ENCODE data around the gene ZNF367. TPM values are rescaled to one million over a fixed set of nuclear protein-coding genes. Genes with fewer than 3 reads are reported as not detected.

The ZNF367 gene
- total and polyA plus RNA-seq, 2 of the 4 experiments (the other 2 are of a cell fraction): 1.1 to 2.7 TPM

GRCh38 chr9:96420468-96421219, 2.5 kb upstream of the ZNF367 start:
- Histone ChIP-seq H3K56ac (ENCODE audit: extremely low read depth, insufficient read depth, low read length) (no peak overlapping the region; the same call in 1 of the 2 replicates), H2BK120ac (ENCODE audit: low read depth, low read length) (peak overlapping the region; percentile 90), H3K9me3 (ENCODE audit: control insufficient read depth, insufficient read depth, low read length) (no peaks in the 10 kb centered on the region), H2AK9ac (replicated peaks; ENCODE audit: low read depth, low read length, poor library complexity) (no peak overlapping the region), H4K20me1 (ENCODE audit: insufficient read depth, low read length) (no peaks in the 10 kb centered on the region), H2AK5ac (ENCODE audit: low read depth, low read length) (peak overlapping the region; percentile 86), H3K23ac (ENCODE audit: low read depth, low read length) (peak overlapping the region; percentile 76; the same call in 1 of the 2 replicates), H3K18ac (ENCODE audit: low read depth, low read length) (peak overlapping the region; percentile 53; the same call in 1 of the 2 replicates), H4K8ac (ENCODE audit: low read depth in 2 of 2, low read length in 2 of 2) (peak overlapping the region in 1 of 2 experiments; percentile 69; a peak in 2 of 4 replicates), H2AFZ (replicated peaks; ENCODE audit: low read length, poor library complexity) (no peak overlapping the region), H3K4me1 (ENCODE audit: control insufficient read depth, insufficient read depth, low read length) (peaks cover 7% of the 10 kb centered on the region), H3K36me3 (ENCODE audit: control insufficient read depth, insufficient read depth, low read length) (no peaks in the 10 kb centered on the region), H3K27ac (ENCODE audit: insufficient read depth, low read length) (peak overlapping the region; percentile 56; the same call in 1 of the 2 replicates), H4K91ac (ENCODE audit: insufficient read depth, low read depth, low read length) (peak overlapping the region; percentile 69), H3K14ac (replicated peaks; ENCODE audit: low read depth, low read length) (peak overlapping the region; percentile 55), H2BK20ac (ENCODE audit: low read depth, low read length) (peak overlapping the region; percentile 96), H3K4me3 (ENCODE audit: insufficient read depth, low read depth, low read length) (no peak overlapping the region), H3K9me1 (ENCODE audit: insufficient read depth, low read length) (peaks cover 3% of the 10 kb centered on the region; the same call in 1 of the 2 replicates), H3K4ac (ENCODE audit: low read depth, low read length) (peak overlapping the region; percentile 83), H3K9ac (ENCODE audit: low read depth, low read length) (no peak overlapping the region), H2BK15ac (ENCODE audit: low read depth, low read length) (peak overlapping the region; percentile 22; the same call in 1 of the 3 replicates), H4K5ac (ENCODE audit: low read depth, low read length) (no peak overlapping the region), H3K27me3 (ENCODE audit: control insufficient read depth, insufficient read depth, low read length) (no peaks in the 10 kb centered on the region), H3K79me1 (ENCODE audit: low read depth in 1 of 2, low read length in 2 of 2) (peaks cover 4 to 9% of the 10 kb centered on the region in 2 experiments; a peak in 3 of 4 replicates), H2BK5ac (ENCODE audit: low read depth, low read length, poor library complexity, severe bottlenecking) (peak overlapping the region; percentile 83), H3K4me2 (ENCODE audit: low read depth, low read length) (peak overlapping the region; percentile 20; the same call in 1 of the 2 replicates)
- BruUV-seq (replicated peaks): no TSS peak
- ChIA-PET CTCF (no interaction called here), POLR2A (ENCODE audit: unreplicated experiment) (no interaction called here)
- no CpG with 5 or more reads among the region's 6 CpGs for WGBS, 2 experiments (ENCODE audit: extremely low coverage in 2 of 2, insufficient read length in 1 of 2)
- in situ Hi-C loops (cut with MboI; ENCODE audit: low sequenced_read_pairs) (no loop called here), intact Hi-C loops (cut with micrococcal nuclease) (loop anchor here (5.0 kb wide), 1 partner anchor 42 kb away; no protein-coding TSS in a partner anchor), dilution Hi-C loops (cut with HindIII; ENCODE audit: low sequenced_read_pairs, unreplicated experiment) (no loop called here)
- DNase-seq: peak; percentile 89
- peak; percentile 5 for ATAC-seq (ENCODE audit: low read depth)
- TF ChIP-seq CHD1 (IDR thresholded peaks at IDR 0.05; ENCODE audit: low read depth, low read length) (no peak), MAFK (IDR thresholded peaks at IDR 0.05; ENCODE audit: low read depth, low read length) (peak; percentile 69; the same call in 1 of the 2 replicates), POLR2A (IDR thresholded peaks at IDR 0.05; ENCODE audit: low read depth, low read length) (no peak), RFX5 (IDR thresholded peaks at IDR 0.05; ENCODE audit: low read depth, low read length) (no peak), RAD21 (IDR thresholded peaks at IDR 0.05; ENCODE audit: low read length) (no peak), MAZ (IDR thresholded peaks at IDR 0.05; ENCODE audit: borderline replicate concordance, low read depth, low read length) (no peak; the same call in 1 of the 2 replicates), FOS (IDR thresholded peaks at IDR 0.05; ENCODE audit: low read depth, low read length) (peak; percentile 63), RCOR1 (IDR thresholded peaks at IDR 0.05; ENCODE audit: insufficient replicate concordance, low read length) (no peak), CTCF (conservative IDR thresholded peaks at IDR 0.05; ENCODE audit: low read depth, low read length) (no peak), NFE2L2 (IDR thresholded peaks at IDR 0.05; ENCODE audit: low read depth, low read length) (no peak), SMC3 (IDR thresholded peaks at IDR 0.05; ENCODE audit: low read depth, low read length) (no peak), CEBPB (IDR thresholded peaks at IDR 0.05; ENCODE audit: low read depth, low read length) (0 out of 2 replicates have a peak, but pooled peaks have one; percentile 34), BHLHE40 (IDR thresholded peaks at IDR 0.05; ENCODE audit: low read depth, low read length) (peak; percentile 66; the same call in 1 of the 2 replicates), MXI1 (IDR thresholded peaks at IDR 0.05; ENCODE audit: borderline replicate concordance, low read depth, low read length) (no peak)
- TF ChIP-seq, protein P1, sequence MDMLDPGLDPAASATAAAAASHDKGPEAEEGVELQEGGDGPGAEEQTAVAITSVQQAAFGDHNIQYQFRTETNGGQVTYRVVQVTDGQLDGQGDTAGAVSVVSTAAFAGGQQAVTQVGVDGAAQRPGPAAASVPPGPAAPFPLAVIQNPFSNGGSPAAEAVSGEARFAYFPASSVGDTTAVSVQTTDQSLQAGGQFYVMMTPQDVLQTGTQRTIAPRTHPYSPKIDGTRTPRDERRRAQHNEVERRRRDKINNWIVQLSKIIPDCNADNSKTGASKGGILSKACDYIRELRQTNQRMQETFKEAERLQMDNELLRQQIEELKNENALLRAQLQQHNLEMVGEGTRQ (IDR thresholded peaks at IDR 0.05; ENCODE audit: low read depth, low read length): no peak

Data from IMR-90 (cell line).